GM12878 (cell line): ENCODE results near the gene VWA8. TPM values are rescaled to one million over a fixed set of nuclear protein-coding genes. Genes with fewer than 3 reads are reported as not detected.

Source experiments
- ATAC-seq: fragments of 200-7000 bp; cut with Tn5 transposase; 3 replicates; pipeline ENCODE4 v1.9.1; 2020; ENCODE audit warnings: mild to moderate bottlenecking, moderate library complexity
- BruUV-seq: library from RNA; stranded (reverse); fragments of 400-500 nt; replicated peaks from 2 replicates; lab custom pipeline; 2021; lab: Mats Ljungman, UMichigan
- CTCF ChIA-PET: fragments of 300-600 bp; sonication (Branson Sonifier 250); formaldehyde crosslinking; extraction: SDS; loops from one replicate; lab custom pipeline; 2021; ENCODE audit warnings: inconsistent platforms; lab: Yijun Ruan, JAX
- POLR2A ChIA-PET: fragments of 350-600 bp; formaldehyde crosslinking; extraction: SDS; loops from one replicate; lab custom pipeline; 2021; ENCODE audit warnings: inconsistent platforms; lab: Charles Lee
- RAD21 ChIA-PET: fragments of 300-600 bp; sonication (Branson Sonifier 250); formaldehyde crosslinking; loops from one replicate; lab custom pipeline; 2023; ENCODE audit warnings: antibody characterized with exemption; ENCODE audit not compliant: unreplicated experiment; lab: Charles Lee
- SMC1A ChIA-PET: fragments of 300-600 bp; sonication (Branson Sonifier 250); formaldehyde crosslinking; loops from one replicate; lab custom pipeline; 2023; ENCODE audit not compliant: unreplicated experiment, uncharacterized antibody; lab: Charles Lee
- DNase-seq: peaks from one replicate; pipeline ENCODE4 v3.0.0-alpha.2; 2011; ENCODE audit warnings: low read depth, low spot score
- FAIRE-seq: peaks from 3 replicates; lab custom pipeline; 2011; peaks lifted over from hg19 to GRCh38; lab: Jason Lieb, UNC
- H2AFZ ChIP-seq: 2 replicates; pipeline ENCODE4 v1.6.0; 2011; ENCODE audit warnings: low read depth, low read length, control low read depth; ENCODE audit not compliant: control insufficient read depth
- H3K27ac ChIP-seq: 2 replicates; pipeline ENCODE4 v1.5.1; 2011; ENCODE audit warnings: control low read depth; ENCODE audit not compliant: control insufficient read depth, insufficient read depth
- H3K27me3 ChIP-seq, 2 experiments: replicated peaks in 1 of 2; 2 replicates each; pipeline versions ENCODE4 v1.6.0 to v1.6.1; 2011; ENCODE audit warnings: low read length in 1 of 2; ENCODE audit not compliant: control insufficient read depth in 2 of 2, insufficient read depth in 2 of 2
- H3K36me3 ChIP-seq, 2 experiments: 2 replicates each; pipeline ENCODE4 v1.5.1; 2011; ENCODE audit warnings: low read length in 1 of 2; ENCODE audit not compliant: control insufficient read depth in 2 of 2, insufficient read depth in 2 of 2
- H3K4me1 ChIP-seq: 2 replicates; pipeline ENCODE4 v1.6.1; 2011; ENCODE audit warnings: mild to moderate bottlenecking, low read length, moderate library complexity, mixed read lengths; ENCODE audit not compliant: control insufficient read depth, insufficient read depth
- H3K4me2 ChIP-seq: 2 replicates; pipeline ENCODE4 v1.6.0; 2011; ENCODE audit warnings: control low read depth; ENCODE audit not compliant: control insufficient read depth, insufficient read depth
- H3K4me3 ChIP-seq: fragments of 200-600 bp; sonication (generic); 2 replicates; pipeline ENCODE4 v1.5.1; 2016
- H3K79me2 ChIP-seq: 2 replicates; pipeline ENCODE4 v1.6.0; 2011; ENCODE audit warnings: low read length; ENCODE audit not compliant: control insufficient read depth, insufficient read depth
- H3K9ac ChIP-seq: 2 replicates; pipeline ENCODE4 v1.8.0; 2011; ENCODE audit warnings: low read length, control low read depth, mixed read lengths; ENCODE audit not compliant: control insufficient read depth, insufficient read depth
- H3K9me3 ChIP-seq: replicated peaks from 3 replicates; pipeline ENCODE4 v1.5.1; 2011; ENCODE audit warnings: mild to moderate bottlenecking, low read length; ENCODE audit not compliant: control insufficient read depth, insufficient read depth
- H4K20me1 ChIP-seq: 2 replicates; pipeline ENCODE4 v1.6.0; 2011; ENCODE audit not compliant: control insufficient read depth, insufficient read depth
- ATF2 ChIP-seq: IDR thresholded peaks from 2 replicates; pipeline ENCODE4 v1.6.1; 2012; ENCODE audit warnings: low read length, inconsistent platforms
- CBX3 ChIP-seq: fragments of 200-600 bp; sonication (generic); IDR thresholded peaks from 2 replicates; pipeline ENCODE4 v1.6.1; 2016; ENCODE audit warnings: low read depth, borderline replicate concordance
- CEBPB ChIP-seq, 2 experiments: fragments of 150-350 bp in 1 of 2; IDR thresholded peaks; 2 replicates each; pipeline ENCODE4 v1.6.1; 2012 to 2014; ENCODE audit warnings: low read depth in 2 of 2, low read length in 2 of 2, borderline replicate concordance in 1 of 2, inconsistent platforms in 1 of 2
- CHD1 ChIP-seq: IDR thresholded peaks from 2 replicates; pipeline ENCODE4 v1.6.1; 2012; ENCODE audit warnings: low read depth, low read length, improper control_type of control experiment
- EGR1 ChIP-seq, 2 experiments: IDR thresholded peaks; 1 replicate in 1 of 2; 2 replicates in 1 of 2; pipeline ENCODE4 v1.6.1; 2011 to 2012; ENCODE audit warnings: low read depth in 2 of 2, low read length in 2 of 2, borderline replicate concordance in 1 of 2, mild to moderate bottlenecking in 1 of 2, moderate library complexity in 1 of 2
- MEF2A ChIP-seq: IDR thresholded peaks from 2 replicates; pipeline ENCODE4 v1.6.1; 2011; ENCODE audit warnings: low read depth, mild to moderate bottlenecking, low read length, moderate library complexity; ENCODE audit not compliant: insufficient read depth
- MYB ChIP-seq: fragments of 150-350 bp; IDR thresholded peaks from 2 replicates; pipeline ENCODE4 v1.6.1; 2014; ENCODE audit warnings: mild to moderate bottlenecking, low read depth, low read length, borderline replicate concordance
- NFYA ChIP-seq: IDR thresholded peaks from 2 replicates; pipeline ENCODE4 v1.6.1; 2011; ENCODE audit warnings: low read depth, mild to moderate bottlenecking, low read length, improper control_type of control experiment, borderline replicate concordance
- NRF1 ChIP-seq: conservative IDR thresholded peaks from 2 replicates; pipeline ENCODE4 v1.6.1; 2011; ENCODE audit warnings: mild to moderate bottlenecking, low read depth, low read length, improper control_type of control experiment
- POU2F2 ChIP-seq: IDR thresholded peaks from 3 replicates; pipeline ENCODE4 v1.6.1; 2011; ENCODE audit warnings: low read depth, mild to moderate bottlenecking, low read length, borderline replicate concordance
- RAD21 ChIP-seq: IDR thresholded peaks from 2 replicates; pipeline ENCODE4 v1.6.1; 2011; ENCODE audit warnings: mild to moderate bottlenecking, low read depth, low read length, moderate library complexity; ENCODE audit not compliant: insufficient read depth
- RAD51 ChIP-seq: fragments of 450-650 bp; IDR thresholded peaks from 2 replicates; pipeline ENCODE4 v1.6.1; 2016; ENCODE audit warnings: moderate library complexity, mild to moderate bottlenecking, inconsistent platforms
- RFX5 ChIP-seq: IDR thresholded peaks from 2 replicates; pipeline ENCODE4 v1.6.1; 2011; ENCODE audit warnings: low read depth, low read length, improper control_type of control experiment
- YBX1 ChIP-seq: fragments of 450-650 bp; IDR thresholded peaks from 2 replicates; pipeline ENCODE4 v1.6.1; 2016; ENCODE audit warnings: antibody characterized with exemption
- ZBTB33 ChIP-seq: fragments of 450-650 bp; IDR thresholded peaks from 2 replicates; pipeline ENCODE4 v1.6.1; 2017; ENCODE audit warnings: mild to moderate bottlenecking
- in situ Hi-C: fragments of 300-500 bp; cut with MboI; formaldehyde crosslinking; loops from 9 replicates; pipeline ENCODE4 v1.14.3; 2018; ENCODE audit warnings: mixed read lengths
- intact Hi-C: fragments of 100-400 bp; cut with micrococcal nuclease; formaldehyde crosslinking; loops from one replicate; pipeline ENCODE4 v1.14.2; 2022; ENCODE audit not compliant: unreplicated experiment
- polyA plus RNA-seq, 11 experiments: library from polyadenylated mRNA; depleted of rRNA in 4 of 11; unstranded in 6 of 11; stranded (reverse) in 5 of 11; fragments of >200 nt; fragmentation: Nextera tagmentation in 4 of 11; fragmentation: Illumina TruSeq in 1 of 11; extraction: Ambion mirVana in 4 of 11; extraction: Trizol in 1 of 11; gene quantifications; 1 replicate in 1 of 11; 2 replicates in 10 of 11; pipeline versions ENCODE4 v1.2.1 to v1.2.3, GENCODE V29; 2011 to 2016; ENCODE audit warnings: inconsistent platforms in 2 of 11, missing spikeins in 2 of 11, low read depth in 1 of 11
- total RNA-seq, 4 experiments: library from RNA; depleted of rRNA in 3 of 4; stranded (reverse); fragments of >200 nt in 3 of 4; fragmentation: Illumina TruSeq in 1 of 4; extraction: Trizol in 1 of 4; gene quantifications; 2 replicates each; pipeline versions ENCODE4 v1.2.1 to v1.2.3, GENCODE V29; 2013 to 2021

The VWA8 gene
- total and polyA plus RNA-seq, 10 of the 15 experiments (the other 5 are each of a cell fraction or from before 2014, with no cell fraction given): 3.0 to 21.8 (median 13.5) TPM

DNA sequence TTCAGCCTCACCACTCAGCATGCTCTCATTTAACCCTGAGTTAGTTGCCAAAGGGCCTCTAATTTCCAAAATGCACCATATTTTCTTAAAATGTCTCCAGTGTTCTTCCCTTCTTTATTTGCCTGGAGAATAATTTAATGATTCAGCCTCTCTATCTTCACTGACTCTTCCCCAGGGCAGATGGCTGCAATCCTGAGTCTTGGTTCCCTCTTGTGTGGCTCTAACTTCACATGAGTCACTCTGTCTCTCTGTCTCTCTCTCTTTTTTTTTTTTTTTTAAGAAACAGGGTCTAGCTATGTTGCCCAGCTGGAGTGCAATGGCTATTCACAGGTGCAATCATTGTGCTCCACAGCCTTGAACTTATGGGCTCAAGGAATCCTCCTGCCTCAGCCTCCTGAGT lies 251.4 kb downstream of the VWA8 start:
- no peak for DNase-seq
- Histone ChIP-seq H3K9ac (no peak overlapping the region), H3K9me3 (no peaks in the 10 kb centered on the region), H4K20me1 (no peaks in the 10 kb centered on the region), H3K27me3 (no peaks in the 10 kb centered on the region), H3K4me3 (no peak overlapping the region), H3K79me2 (no peaks in the 10 kb centered on the region), H3K4me2 (no peak overlapping the region), H2AFZ (no peak overlapping the region), H3K27ac (no peak overlapping the region), H3K4me1 (no peaks in the 10 kb centered on the region), H3K36me3 (no peaks in the 10 kb centered on the region)
- no peak for ATAC-seq
- TF ChIP-seq CEBPB (IDR thresholded peaks at IDR 0.05; ENCODE audit: borderline replicate concordance in 1 of 2, low read depth in 2 of 2, low read length in 2 of 2): no peak
- no peak for TF ChIP-seq CHD1
- no peak for TF ChIP-seq RAD21
- TF ChIP-seq MEF2A: no peak
- TF ChIP-seq RFX5: no peak
- no peak for TF ChIP-seq ZBTB33
- TF ChIP-seq ATF2: no peak
- no peak for TF ChIP-seq EGR1 (IDR thresholded peaks at IDR 0.05; ENCODE audit: borderline replicate concordance in 1 of 2, low read depth in 2 of 2, low read length in 2 of 2)
- TF ChIP-seq CBX3: no peak
- TF ChIP-seq NFYA: no peak
- no peak for TF ChIP-seq YBX1
- no peak for TF ChIP-seq NRF1
- TF ChIP-seq RAD51: no peak
- TF ChIP-seq POU2F2: no peak
- no peak for TF ChIP-seq MYB
- POLR2A ChIA-PET: no interaction called here
- FAIRE-seq: no peak
- SMC1A ChIA-PET: interaction anchor here (1.2 kb wide), 1 partner anchor 45 kb away, joined by 3 read pairs; no protein-coding TSS in a partner anchor
- intact Hi-C loops: no loop called here
- in situ Hi-C loops: no loop called here
- RAD21 ChIA-PET: no interaction called here
- no TSS peak for BruUV-seq
- CTCF ChIA-PET: interaction anchor here (0.9 kb wide), 1 partner anchor 404 kb away, joined by 3 read pairs; no protein-coding TSS in a partner anchor
